ENCODE measurements around the gene AKAP5. TPM values are rescaled to one million over a fixed set of nuclear protein-coding genes. Genes with fewer than 3 reads are reported as not detected.

AKAP5 gene
- total and polyA plus RNA-seq, 8 donors = 0.04 to 0.37 (median 0.16) TPM

DNA sequence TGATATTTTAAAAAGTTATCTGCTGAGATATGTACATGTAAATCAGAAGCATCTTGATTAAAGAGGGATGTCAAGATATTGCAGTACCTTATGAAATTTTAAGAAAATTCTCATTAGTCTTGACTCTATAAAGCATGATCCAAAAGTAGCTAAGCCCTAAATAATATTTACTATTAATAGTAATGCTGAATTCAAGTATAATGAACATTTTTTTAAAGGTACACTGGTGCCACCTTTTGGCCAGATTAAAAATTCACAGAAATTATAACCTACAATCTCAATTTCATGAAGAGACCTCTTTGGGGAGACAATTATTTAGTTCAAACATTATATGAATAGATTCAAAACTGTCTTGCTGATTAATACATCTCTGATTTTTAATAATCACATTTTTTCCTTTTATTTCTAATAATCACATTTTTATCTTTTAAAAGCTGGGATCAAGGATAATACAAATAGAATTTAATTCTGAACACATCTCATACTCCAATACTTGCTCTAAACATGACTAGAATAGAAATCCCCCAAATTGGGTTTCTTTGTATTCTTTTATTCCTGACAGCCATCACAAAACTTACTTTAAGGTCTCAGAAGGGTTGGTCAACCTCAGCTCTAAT, 13.4 kb downstream of the AKAP5 start:
- H3K27ac ChIP-seq = no peak overlapping the region
- no peaks in the 10 kb centered on the region for H3K9me3 ChIP-seq
- no peak for DNase-seq
- FAIRE-seq = peak; percentile 96
- intact Hi-C loops (cut with DNase I) = no loop called here
- H3K36me3 ChIP-seq = no peaks in the 10 kb centered on the region
- H3K4me3 ChIP-seq = no peak overlapping the region
- peak in 3 of 4 donors; percentile 34 to 54 (median 50) for ATAC-seq
- TF ChIP-seq, protein P1, sequence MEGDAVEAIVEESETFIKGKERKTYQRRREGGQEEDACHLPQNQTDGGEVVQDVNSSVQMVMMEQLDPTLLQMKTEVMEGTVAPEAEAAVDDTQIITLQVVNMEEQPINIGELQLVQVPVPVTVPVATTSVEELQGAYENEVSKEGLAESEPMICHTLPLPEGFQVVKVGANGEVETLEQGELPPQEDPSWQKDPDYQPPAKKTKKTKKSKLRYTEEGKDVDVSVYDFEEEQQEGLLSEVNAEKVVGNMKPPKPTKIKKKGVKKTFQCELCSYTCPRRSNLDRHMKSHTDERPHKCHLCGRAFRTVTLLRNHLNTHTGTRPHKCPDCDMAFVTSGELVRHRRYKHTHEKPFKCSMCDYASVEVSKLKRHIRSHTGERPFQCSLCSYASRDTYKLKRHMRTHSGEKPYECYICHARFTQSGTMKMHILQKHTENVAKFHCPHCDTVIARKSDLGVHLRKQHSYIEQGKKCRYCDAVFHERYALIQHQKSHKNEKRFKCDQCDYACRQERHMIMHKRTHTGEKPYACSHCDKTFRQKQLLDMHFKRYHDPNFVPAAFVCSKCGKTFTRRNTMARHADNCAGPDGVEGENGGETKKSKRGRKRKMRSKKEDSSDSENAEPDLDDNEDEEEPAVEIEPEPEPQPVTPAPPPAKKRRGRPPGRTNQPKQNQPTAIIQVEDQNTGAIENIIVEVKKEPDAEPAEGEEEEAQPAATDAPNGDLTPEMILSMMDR (IDR thresholded peaks at IDR 0.05) = peak in 2 of 4 donors; percentile 14 to 21
- H3K27me3 ChIP-seq = no peaks in the 10 kb centered on the region
- H3K4me1 ChIP-seq = no peaks in the 10 kb centered on the region

DNA sequence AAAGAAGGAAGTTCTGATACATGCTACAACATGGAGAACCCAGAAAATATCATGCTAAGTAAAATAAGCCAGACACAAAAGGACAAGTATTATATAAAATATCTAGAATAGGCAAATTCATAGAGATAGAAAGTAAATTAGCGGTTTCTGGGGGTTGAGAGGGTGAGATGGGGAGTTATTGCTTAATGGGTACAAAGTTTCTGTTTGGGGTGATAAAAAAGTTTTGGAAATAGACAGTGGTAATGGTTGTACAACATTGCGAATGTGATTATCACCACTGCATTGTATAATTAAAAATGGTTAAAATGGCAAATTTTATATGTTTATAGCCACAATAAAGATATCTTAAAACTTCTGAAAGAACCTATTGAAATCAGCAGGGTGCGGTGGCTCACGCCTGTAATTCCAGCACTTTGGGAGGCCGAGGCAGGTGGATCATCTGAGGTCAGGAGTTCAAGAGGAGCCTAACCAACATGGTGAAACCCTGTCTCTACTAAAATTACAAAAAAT, 23.3 kb downstream of the AKAP5 start:
- no peak for FAIRE-seq

DNA sequence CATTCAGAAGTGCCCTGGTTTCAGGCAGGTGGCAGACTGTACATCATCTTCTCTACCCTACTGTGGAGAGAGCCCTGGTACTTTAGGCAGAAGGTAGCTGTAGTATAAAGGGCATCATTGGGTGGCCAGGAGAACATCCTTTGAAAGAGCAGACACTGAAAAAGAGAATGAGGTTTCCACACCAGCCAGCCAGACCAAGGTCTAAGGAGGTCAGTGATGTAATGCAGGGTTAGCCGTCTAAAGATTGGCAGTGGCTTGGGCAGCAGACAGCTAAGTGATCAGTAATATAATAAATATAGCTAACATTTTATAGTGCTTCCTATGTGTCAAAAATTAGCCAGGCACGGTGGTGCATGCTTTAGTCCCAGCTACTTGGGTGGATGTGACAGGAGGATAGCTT, 26.3 kb downstream of the AKAP5 start:
- Histone ChIP-seq H3K4me3 (no peak overlapping the region), H3K27ac (no peak overlapping the region), H3K9me3 (no peaks in the 10 kb centered on the region), H3K27me3 (no peaks in the 10 kb centered on the region), H3K36me3 (peaks cover 0 to 16% (median 0%) of the 10 kb centered on the region in 3 donors), H3K4me1 (no peaks in the 10 kb centered on the region)
- DNase-seq (no peak), FAIRE-seq (no peak), ATAC-seq (no peak)
- intact Hi-C loops (cut with DNase I) = no loop called here
- TF ChIP-seq, protein P1 (IDR thresholded peaks at IDR 0.05) = no peak
- 75 to 80% methylated on average over 2 of the region's 2 CpGs for WGBS, 2 donors

More for the DNA sequence above, 23.3 kb downstream of the AKAP5 start:
- TF ChIP-seq, protein P1 (IDR thresholded peaks at IDR 0.05) = no peak
- H3K27ac ChIP-seq = no peak overlapping the region
- peaks cover 0 to 16% (median 0%) of the 10 kb centered on the region in 3 donors for H3K36me3 ChIP-seq
- WGBS, 2 donors = 78 to 87% methylated on average over 5 of the region's 5 CpGs
- ATAC-seq = no peak
- intact Hi-C loops (cut with DNase I) = no loop called here
- no peaks in the 10 kb centered on the region for H3K27me3 ChIP-seq
- no peaks in the 10 kb centered on the region for H3K4me1 ChIP-seq
- DNase-seq = no peak
- H3K9me3 ChIP-seq = no peaks in the 10 kb centered on the region
- H3K4me3 ChIP-seq = no peak overlapping the region

DNA sequence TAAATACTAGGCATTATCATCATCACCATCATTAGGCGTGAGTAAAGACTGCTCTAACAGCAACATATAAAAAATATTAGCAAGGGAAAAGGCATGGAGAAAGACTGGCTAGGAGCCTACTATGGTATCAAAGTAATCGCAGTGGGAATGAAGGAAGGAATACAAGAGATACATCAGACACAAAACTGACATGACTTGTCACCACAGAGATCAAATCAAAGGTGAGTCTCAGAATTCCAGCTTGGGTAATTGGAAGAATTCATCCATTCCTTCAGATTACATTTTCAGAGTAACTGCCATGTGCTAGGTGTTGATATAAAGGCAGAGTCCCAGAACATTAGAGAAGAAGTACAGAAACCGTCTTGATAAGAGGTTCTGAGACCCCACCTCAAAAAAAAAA, 28.2 kb downstream of the AKAP5 start:
- intact Hi-C loops (cut with DNase I) = no loop called here
- H3K27me3 ChIP-seq = no peaks in the 10 kb centered on the region
- H3K36me3 ChIP-seq = peaks cover 0 to 14% (median 0%) of the 10 kb centered on the region in 3 donors
- TF ChIP-seq, protein P1 (IDR thresholded peaks at IDR 0.05) = no peak
- WGBS, 2 donors = 83% methylated on average over 3 of the region's 3 CpGs
- H3K27ac ChIP-seq = no peak overlapping the region
- H3K9me3 ChIP-seq = no peaks in the 10 kb centered on the region
- H3K4me1 ChIP-seq = no peaks in the 10 kb centered on the region
- ATAC-seq = no peak
- FAIRE-seq = no peak
- no peak overlapping the region for H3K4me3 ChIP-seq
- DNase-seq = no peak

DNA sequence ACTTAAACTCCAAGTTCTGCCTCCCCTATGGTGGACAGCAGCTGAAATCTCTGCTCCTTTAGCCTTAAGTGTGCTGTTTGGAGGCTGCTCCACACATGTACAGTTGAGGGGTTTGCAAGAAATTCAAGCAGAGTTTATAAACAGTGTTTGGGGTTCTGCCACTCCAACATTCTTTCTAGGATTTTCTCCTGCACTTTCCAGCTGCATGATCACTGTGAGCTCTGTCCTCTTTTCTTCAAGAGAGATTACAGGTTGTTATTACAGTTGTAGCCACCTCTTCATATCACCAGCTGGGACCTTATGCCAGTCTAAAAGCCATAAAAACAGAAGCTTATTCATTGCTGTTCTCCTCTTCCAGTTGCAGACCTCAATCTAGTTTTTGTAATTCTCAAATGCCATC, 30.0 kb downstream of the AKAP5 start:
- Histone ChIP-seq H3K27ac (no peak overlapping the region), H3K4me3 (no peak overlapping the region), H3K9me3 (no peaks in the 10 kb centered on the region), H3K4me1 (no peaks in the 10 kb centered on the region), H3K27me3 (no peaks in the 10 kb centered on the region), H3K36me3 (peaks cover 0 to 7% (median 0%) of the 10 kb centered on the region in 3 donors)
- DNase-seq (no peak), ATAC-seq (no peak), FAIRE-seq (no peak)
- TF ChIP-seq, protein P1 (IDR thresholded peaks at IDR 0.05) = no peak
- intact Hi-C loops (cut with DNase I) = no loop called here

Data from pancreas (tissue), 10 donors.